ENCODE results near the gene ANKRD27. TPM values are rescaled to one million over a fixed set of nuclear protein-coding genes. Genes with fewer than 3 reads are reported as not detected.

ANKRD27 gene
- total RNA-seq, 1 donor from 2014 or later: 44.5 TPM

GRCh38 chr19:32677657-32678056 is 2.7 kb upstream of the ANKRD27 start:
- no peaks in the 10 kb centered on the region for H3K9me3 ChIP-seq
- H3K27ac ChIP-seq: peak overlapping the region; percentile 28
- intact Hi-C loops (cut with DNase I): no loop called here
- peaks cover 23% of the 10 kb centered on the region for H3K4me1 ChIP-seq
- no peak for ATAC-seq
- no peaks in the 10 kb centered on the region for H3K36me3 ChIP-seq
- no peak for TF ChIP-seq CTCF (IDR thresholded peaks at IDR 0.05)
- no peak for DNase-seq
- peaks cover 21% of the 10 kb centered on the region for H3K27me3 ChIP-seq (ENCODE audit: low read depth)
- H3K4me3 ChIP-seq: no peak overlapping the region

- no peak for TF ChIP-seq CTCF (IDR thresholded peaks at IDR 0.05)
- H3K9me3 ChIP-seq: no peaks in the 10 kb centered on the region
- H3K4me3 ChIP-seq: peak overlapping the region; percentile 91
- ATAC-seq (no peak), DNase-seq (no peak)
- intact Hi-C loops (cut with DNase I): no loop called here
- no peaks in the 10 kb centered on the region for H3K36me3 ChIP-seq
- H3K27me3 ChIP-seq (ENCODE audit: low read depth): peaks cover 21% of the 10 kb centered on the region
- H3K27ac ChIP-seq: no peak overlapping the region
- peaks cover 23% of the 10 kb centered on the region for H3K4me1 ChIP-seq
Observed at GRCh38 chr19:32676895-32677359, 1.9 kb upstream of the ANKRD27 start.

GRCh38 chr19:32676186-32676894 is 1.4 kb upstream of the ANKRD27 start:
- Histone ChIP-seq H3K27ac (no peak overlapping the region), H3K36me3 (no peaks in the 10 kb centered on the region), H3K9me3 (no peaks in the 10 kb centered on the region), H3K4me3 (peak overlapping the region; percentile 91), H3K4me1 (peaks cover 23% of the 10 kb centered on the region), H3K27me3 (ENCODE audit: low read depth) (peaks cover 21% of the 10 kb centered on the region)
- no peak for DNase-seq
- intact Hi-C loops (cut with DNase I): no loop called here
- peak; percentile 6 to 21 for ATAC-seq
- TF ChIP-seq CTCF (IDR thresholded peaks at IDR 0.05): peak; percentile 12

GRCh38 chr19:32675720-32676185 is 773 bp upstream of the ANKRD27 start, which contains the start of gene RGS9BP:
TSS of gene RGS9BP (plus strand) at chr19:32675848. CDS start at chr19:32676264, 416 bp downstream.
- Histone ChIP-seq H3K36me3 (no peaks in the 10 kb centered on the region), H3K27ac (peak within 1 kb of the TSS; percentile 82), H3K27me3 (ENCODE audit: low read depth) (peaks cover 21% of the 10 kb centered on the region), H3K4me3 (peak within 1 kb of the TSS; percentile 91), H3K4me1 (peaks cover 24% of the 10 kb centered on the region), H3K9me3 (no peaks in the 10 kb centered on the region)
- peak; percentile 88 to 89 for ATAC-seq
- peak; percentile 90 for DNase-seq
- TF ChIP-seq CTCF (IDR thresholded peaks at IDR 0.05): no peak
- intact Hi-C loops (cut with DNase I): no loop called here

GRCh38 chr19:32674153-32674930 is 638 bp downstream of the ANKRD27 start:
- peaks cover 21% of the 10 kb centered on the region for H3K27me3 ChIP-seq (ENCODE audit: low read depth)
- intact Hi-C loops (cut with DNase I): no loop called here
- H3K36me3 ChIP-seq: no peaks in the 10 kb centered on the region
- peak overlapping the region; percentile 82 for H3K27ac ChIP-seq
- peaks cover 38% of the 10 kb centered on the region for H3K4me1 ChIP-seq
- no peak for TF ChIP-seq CTCF (IDR thresholded peaks at IDR 0.05)
- ATAC-seq (no peak), DNase-seq (no peak)
- no peaks in the 10 kb centered on the region for H3K9me3 ChIP-seq
- H3K4me3 ChIP-seq: peak overlapping the region; percentile 91
